SK-N-SH (cell line): ENCODE results near the gene ZNF503. TPM values are rescaled to one million over a fixed set of nuclear protein-coding genes. Genes with fewer than 3 reads are reported as not detected.

ENCODE experiments used
- CTCF ChIA-PET: fragments of 300-600, 350-600 bp; formaldehyde crosslinking; extraction: SDS; loops from one replicate; lab custom pipeline; 2021; lab: Yijun Ruan, JAX
- POLR2A ChIA-PET: fragments of 350-600 bp; sonication (Branson Sonifier 250); formaldehyde crosslinking; extraction: SDS; loops from one replicate; lab custom pipeline; 2020; ENCODE audit warnings: antibody characterized with exemption, inconsistent platforms; lab: Yijun Ruan, JAX
- DNase-seq: peaks from one replicate; pipeline ENCODE4 v3.0.0; 2012
- H2AFZ ChIP-seq: fragments of 200-600 bp; sonication (generic); 2 replicates; pipeline ENCODE4 v1.8.1; 2016; ENCODE audit warnings: antibody characterized with exemption, mild to moderate bottlenecking, low read depth
- H3F3A ChIP-seq: fragments of 200-600 bp; sonication (generic); replicated peaks from 2 replicates; pipeline ENCODE3; 2016; ENCODE audit warnings: antibody characterized with exemption, mild to moderate bottlenecking; ENCODE audit not compliant: insufficient read depth
- H3K27ac ChIP-seq, 2 experiments: fragments of 200-500 bp in 1 of 2; fragments of 200-600 bp in 1 of 2; sonication (Bioruptor generic) in 1 of 2; sonication (generic), shearing (Covaris generic) in 1 of 2; 2 replicates each; pipeline versions ENCODE4 v1.5.1 to v1.6.1; 2014 to 2016; ENCODE audit warnings: low read depth in 2 of 2, inconsistent platforms in 1 of 2, low read length in 1 of 2, mild to moderate bottlenecking in 1 of 2, mixed read lengths in 1 of 2
- H3K27me3 ChIP-seq: fragments of 200-600 bp; sonication (generic), shearing (Covaris generic); 2 replicates; pipeline ENCODE4 v1.6.1; 2016; ENCODE audit warnings: mixed run types; ENCODE audit not compliant: insufficient read depth
- H3K36me3 ChIP-seq, 2 experiments: fragments of 200-500 bp in 1 of 2; fragments of 200-600 bp in 1 of 2; sonication (Bioruptor generic) in 1 of 2; sonication (generic) in 1 of 2; replicated peaks in 1 of 2; 2 replicates each; pipeline versions ENCODE3 to v1.5.1; 2014 to 2016; ENCODE audit warnings: low read length in 1 of 2, mild to moderate bottlenecking in 1 of 2; ENCODE audit not compliant: insufficient read depth in 2 of 2, control insufficient read depth in 1 of 2
- H3K4me1 ChIP-seq, 2 experiments: fragments of 200-500 bp in 1 of 2; fragments of 200-600 bp in 1 of 2; sonication (Bioruptor generic) in 1 of 2; sonication (generic), shearing (Covaris generic) in 1 of 2; 2 replicates each; pipeline versions ENCODE4 v1.5.1 to v1.6.1; 2014 to 2016; ENCODE audit warnings: low read depth in 1 of 2, low read length in 1 of 2, mixed run types in 1 of 2; ENCODE audit not compliant: insufficient read depth in 2 of 2, control insufficient read depth in 1 of 2
- H3K4me2 ChIP-seq: fragments of 200-600 bp; sonication (generic), shearing (Covaris generic); 2 replicates; pipeline ENCODE4 v1.6.1; 2017; ENCODE audit warnings: mixed run types
- H3K4me3 ChIP-seq, 2 experiments: fragments of 200-500 bp in 1 of 2; fragments of 200-600 bp in 1 of 2; sonication (Bioruptor generic) in 1 of 2; sonication (generic), shearing (Covaris generic) in 1 of 2; 2 replicates each; pipeline versions ENCODE4 v1.5.1 to v1.8.1; 2014 to 2016; ENCODE audit warnings: low read depth in 2 of 2, inconsistent platforms in 1 of 2, low read length in 1 of 2, mild to moderate bottlenecking in 1 of 2, mixed read lengths in 1 of 2, moderate library complexity in 1 of 2
- H3K79me2 ChIP-seq: fragments of 200-600 bp; sonication (generic); 2 replicates; pipeline ENCODE4 v1.8.1; 2017; ENCODE audit warnings: mild to moderate bottlenecking; ENCODE audit not compliant: insufficient read depth
- H3K9ac ChIP-seq: fragments of 200-600 bp; sonication (generic); 2 replicates; pipeline ENCODE4 v1.6.1; 2017; ENCODE audit warnings: mixed run types
- H3K9me2 ChIP-seq: fragments of 200-600 bp; sonication (generic); 2 replicates; pipeline ENCODE4 v1.6.1; 2017; ENCODE audit warnings: mixed run types
- H3K9me3 ChIP-seq: fragments of 200-600 bp; sonication (generic); 2 replicates; pipeline ENCODE4 v1.6.1; 2017; ENCODE audit warnings: mixed run types, mild to moderate bottlenecking, moderate library complexity
- H4K20me1 ChIP-seq: fragments of 200-600 bp; sonication (generic); 2 replicates; pipeline ENCODE4 v1.6.1; 2017; ENCODE audit warnings: mild to moderate bottlenecking, mixed run types; ENCODE audit not compliant: insufficient read depth
- ELF1 ChIP-seq: IDR thresholded peaks from 2 replicates; pipeline ENCODE4 v1.4.0; 2012
- EP300 ChIP-seq, 2 experiments: IDR thresholded peaks; 2 replicates each; pipeline versions ENCODE4 v1.4.0 to v1.6.1; 2012; ENCODE audit warnings: borderline replicate concordance in 1 of 2, low read depth in 1 of 2, low read length in 1 of 2
- EZH2phosphoT487 ChIP-seq: fragments of 200-600 bp; sonication (generic); IDR thresholded peaks from 2 replicates; pipeline ENCODE4 v1.6.1; 2017; ENCODE audit warnings: low read depth, mixed run types, mild to moderate bottlenecking, antibody characterized with exemption, moderate library complexity, borderline replicate concordance
- GATA2 ChIP-seq: sonication (generic); formaldehyde crosslinking; IDR thresholded peaks from 2 replicates; pipeline ENCODE4 v1.5.0; 2020; ENCODE audit warnings: mild to moderate bottlenecking, missing genetic modification reagents
- MXI1 ChIP-seq: IDR thresholded peaks from 2 replicates; pipeline ENCODE4 v1.6.1; 2012; ENCODE audit warnings: mild to moderate bottlenecking, low read depth, low read length, improper control_type of control experiment
- NFIC ChIP-seq: IDR thresholded peaks from 2 replicates; pipeline ENCODE4 v1.4.0; 2012; ENCODE audit warnings: borderline replicate concordance
- POLR2AphosphoS5 ChIP-seq: IDR thresholded peaks from 2 replicates; pipeline ENCODE4 v1.6.1; 2012; ENCODE audit warnings: low read depth, low read length
- RCOR1 ChIP-seq: fragments of 150-350 bp; IDR thresholded peaks from 2 replicates; pipeline ENCODE4 v1.6.1; 2017; ENCODE audit warnings: antibody characterized with exemption, low read length
- RXRA ChIP-seq: IDR thresholded peaks from 2 replicates; pipeline ENCODE4 v1.4.0; 2012; ENCODE audit warnings: low read depth, mild to moderate bottlenecking, borderline replicate concordance
- SMC3 ChIP-seq: IDR thresholded peaks from 2 replicates; pipeline ENCODE4 v1.6.1; 2012; ENCODE audit warnings: low read depth, low read length, improper control_type of control experiment
- polyA plus RNA-seq, 3 experiments: library from polyadenylated mRNA; depleted of rRNA; stranded (reverse); fragments of >200 nt; gene quantifications; 2 replicates each; pipeline ENCODE4 v1.2.3, GENCODE V29; 2012
- TF ChIP-seq, protein P1 (sequence below): IDR thresholded peaks from 2 replicates; pipeline ENCODE4 v1.4.0; 2012; ENCODE audit warnings: low read depth, borderline replicate concordance
- TF ChIP-seq, protein P2 (sequence below): fragments of 200-600 bp; sonication (generic); IDR thresholded peaks from 2 replicates; pipeline ENCODE4 v1.6.1; 2017; ENCODE audit warnings: antibody characterized with exemption, mild to moderate bottlenecking, moderate library complexity
- TF ChIP-seq, protein P3 (sequence below): IDR thresholded peaks from 2 replicates; pipeline ENCODE4 v1.6.1; 2012; ENCODE audit warnings: mild to moderate bottlenecking, low read depth, low read length, moderate library complexity
- TF ChIP-seq, protein P4 (sequence below): IDR thresholded peaks from 2 replicates; pipeline ENCODE4 v1.4.0; 2012; ENCODE audit warnings: low read depth, borderline replicate concordance

Gene ZNF503
- polyA plus RNA-seq, 1 of the 3 experiments (the other 2 are of a cell fraction): 5.9 TPM

DNA sequence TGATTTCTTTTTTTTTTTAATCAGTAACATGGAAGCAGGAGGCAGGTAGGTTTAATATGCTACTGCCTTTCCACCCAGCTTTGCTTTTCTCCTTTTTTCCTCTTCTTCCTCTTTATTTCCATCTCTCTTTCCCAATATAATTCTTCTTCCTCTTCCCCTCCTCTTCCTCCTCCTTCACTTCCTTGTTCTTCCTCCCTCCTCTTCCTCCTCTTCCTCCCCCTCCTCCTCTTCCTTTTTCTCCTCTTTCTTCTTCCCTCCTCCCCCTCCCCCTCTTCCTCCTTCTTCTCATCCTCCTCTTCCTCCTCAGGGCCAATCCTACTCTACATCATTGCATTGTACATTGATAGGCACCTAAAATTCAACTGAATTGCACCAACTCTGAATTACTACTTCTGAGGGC is 11.4 kb downstream of the ZNF503 start:
- Histone ChIP-seq H3K9me3 (no peaks in the 10 kb centered on the region), H3K27ac (no peak overlapping the region), H3K79me2 (no peaks in the 10 kb centered on the region), H3K9ac (no peak overlapping the region), H3K4me2 (no peak overlapping the region), H4K20me1 (no peaks in the 10 kb centered on the region), H3K4me3 (no peak overlapping the region), H3K27me3 (no peaks in the 10 kb centered on the region), H3K36me3 (peaks cover 0 to 2% of the 10 kb centered on the region in 2 experiments), H3F3A (peaks cover 4% of the 10 kb centered on the region), H2AFZ (no peak overlapping the region), H3K9me2 (no peaks in the 10 kb centered on the region), H3K4me1 (no peaks in the 10 kb centered on the region)
- POLR2A ChIA-PET: no interaction called here
- no peak for TF ChIP-seq EZH2phosphoT487
- TF ChIP-seq, protein P1, sequence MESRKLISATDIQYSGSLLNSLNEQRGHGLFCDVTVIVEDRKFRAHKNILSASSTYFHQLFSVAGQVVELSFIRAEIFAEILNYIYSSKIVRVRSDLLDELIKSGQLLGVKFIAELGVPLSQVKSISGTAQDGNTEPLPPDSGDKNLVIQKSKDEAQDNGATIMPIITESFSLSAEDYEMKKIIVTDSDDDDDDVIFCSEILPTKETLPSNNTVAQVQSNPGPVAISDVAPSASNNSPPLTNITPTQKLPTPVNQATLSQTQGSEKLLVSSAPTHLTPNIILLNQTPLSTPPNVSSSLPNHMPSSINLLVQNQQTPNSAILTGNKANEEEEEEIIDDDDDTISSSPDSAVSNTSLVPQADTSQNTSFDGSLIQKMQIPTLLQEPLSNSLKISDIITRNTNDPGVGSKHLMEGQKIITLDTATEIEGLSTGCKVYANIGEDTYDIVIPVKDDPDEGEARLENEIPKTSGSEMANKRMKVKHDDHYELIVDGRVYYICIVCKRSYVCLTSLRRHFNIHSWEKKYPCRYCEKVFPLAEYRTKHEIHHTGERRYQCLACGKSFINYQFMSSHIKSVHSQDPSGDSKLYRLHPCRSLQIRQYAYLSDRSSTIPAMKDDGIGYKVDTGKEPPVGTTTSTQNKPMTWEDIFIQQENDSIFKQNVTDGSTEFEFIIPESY: no peak
- TF ChIP-seq, protein P2, sequence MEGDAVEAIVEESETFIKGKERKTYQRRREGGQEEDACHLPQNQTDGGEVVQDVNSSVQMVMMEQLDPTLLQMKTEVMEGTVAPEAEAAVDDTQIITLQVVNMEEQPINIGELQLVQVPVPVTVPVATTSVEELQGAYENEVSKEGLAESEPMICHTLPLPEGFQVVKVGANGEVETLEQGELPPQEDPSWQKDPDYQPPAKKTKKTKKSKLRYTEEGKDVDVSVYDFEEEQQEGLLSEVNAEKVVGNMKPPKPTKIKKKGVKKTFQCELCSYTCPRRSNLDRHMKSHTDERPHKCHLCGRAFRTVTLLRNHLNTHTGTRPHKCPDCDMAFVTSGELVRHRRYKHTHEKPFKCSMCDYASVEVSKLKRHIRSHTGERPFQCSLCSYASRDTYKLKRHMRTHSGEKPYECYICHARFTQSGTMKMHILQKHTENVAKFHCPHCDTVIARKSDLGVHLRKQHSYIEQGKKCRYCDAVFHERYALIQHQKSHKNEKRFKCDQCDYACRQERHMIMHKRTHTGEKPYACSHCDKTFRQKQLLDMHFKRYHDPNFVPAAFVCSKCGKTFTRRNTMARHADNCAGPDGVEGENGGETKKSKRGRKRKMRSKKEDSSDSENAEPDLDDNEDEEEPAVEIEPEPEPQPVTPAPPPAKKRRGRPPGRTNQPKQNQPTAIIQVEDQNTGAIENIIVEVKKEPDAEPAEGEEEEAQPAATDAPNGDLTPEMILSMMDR: no peak
- no peak for TF ChIP-seq EP300 (IDR thresholded peaks at IDR 0.05; ENCODE audit: borderline replicate concordance in 1 of 2, low read depth in 1 of 2, low read length in 1 of 2)
- TF ChIP-seq ELF1: no peak
- no peak for TF ChIP-seq SMC3
- TF ChIP-seq GATA2 (CRISPR knock-in tag): no peak
- TF ChIP-seq MXI1: no peak
- TF ChIP-seq, protein P3, sequence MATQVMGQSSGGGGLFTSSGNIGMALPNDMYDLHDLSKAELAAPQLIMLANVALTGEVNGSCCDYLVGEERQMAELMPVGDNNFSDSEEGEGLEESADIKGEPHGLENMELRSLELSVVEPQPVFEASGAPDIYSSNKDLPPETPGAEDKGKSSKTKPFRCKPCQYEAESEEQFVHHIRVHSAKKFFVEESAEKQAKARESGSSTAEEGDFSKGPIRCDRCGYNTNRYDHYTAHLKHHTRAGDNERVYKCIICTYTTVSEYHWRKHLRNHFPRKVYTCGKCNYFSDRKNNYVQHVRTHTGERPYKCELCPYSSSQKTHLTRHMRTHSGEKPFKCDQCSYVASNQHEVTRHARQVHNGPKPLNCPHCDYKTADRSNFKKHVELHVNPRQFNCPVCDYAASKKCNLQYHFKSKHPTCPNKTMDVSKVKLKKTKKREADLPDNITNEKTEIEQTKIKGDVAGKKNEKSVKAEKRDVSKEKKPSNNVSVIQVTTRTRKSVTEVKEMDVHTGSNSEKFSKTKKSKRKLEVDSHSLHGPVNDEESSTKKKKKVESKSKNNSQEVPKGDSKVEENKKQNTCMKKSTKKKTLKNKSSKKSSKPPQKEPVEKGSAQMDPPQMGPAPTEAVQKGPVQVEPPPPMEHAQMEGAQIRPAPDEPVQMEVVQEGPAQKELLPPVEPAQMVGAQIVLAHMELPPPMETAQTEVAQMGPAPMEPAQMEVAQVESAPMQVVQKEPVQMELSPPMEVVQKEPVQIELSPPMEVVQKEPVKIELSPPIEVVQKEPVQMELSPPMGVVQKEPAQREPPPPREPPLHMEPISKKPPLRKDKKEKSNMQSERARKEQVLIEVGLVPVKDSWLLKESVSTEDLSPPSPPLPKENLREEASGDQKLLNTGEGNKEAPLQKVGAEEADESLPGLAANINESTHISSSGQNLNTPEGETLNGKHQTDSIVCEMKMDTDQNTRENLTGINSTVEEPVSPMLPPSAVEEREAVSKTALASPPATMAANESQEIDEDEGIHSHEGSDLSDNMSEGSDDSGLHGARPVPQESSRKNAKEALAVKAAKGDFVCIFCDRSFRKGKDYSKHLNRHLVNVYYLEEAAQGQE: no peak
- TF ChIP-seq RCOR1: no peak
- TF ChIP-seq NFIC: no peak
- no peak for TF ChIP-seq POLR2AphosphoS5
- no peak for TF ChIP-seq RXRA
- TF ChIP-seq, protein P4, sequence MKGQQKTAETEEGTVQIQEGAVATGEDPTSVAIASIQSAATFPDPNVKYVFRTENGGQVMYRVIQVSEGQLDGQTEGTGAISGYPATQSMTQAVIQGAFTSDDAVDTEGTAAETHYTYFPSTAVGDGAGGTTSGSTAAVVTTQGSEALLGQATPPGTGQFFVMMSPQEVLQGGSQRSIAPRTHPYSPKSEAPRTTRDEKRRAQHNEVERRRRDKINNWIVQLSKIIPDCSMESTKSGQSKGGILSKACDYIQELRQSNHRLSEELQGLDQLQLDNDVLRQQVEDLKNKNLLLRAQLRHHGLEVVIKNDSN: no peak
- CTCF ChIA-PET: no interaction called here
- DNase-seq: no peak
